Fibroblast of pulmonary artery (primary cell): ENCODE results near the gene TASOR2.

Experiments used
- DNase-seq: peaks from one replicate; pipeline ENCODE4 v3.0.0-alpha.2; 2010; ENCODE audit warnings: low read depth
- H3K4me3 ChIP-seq: replicated peaks from 2 replicates; pipeline ENCODE4 v1.5.1; 2011; ENCODE audit warnings: low read depth, mild to moderate bottlenecking, control low read depth, low read length, moderate library complexity
- CTCF ChIP-seq: IDR thresholded peaks from 2 replicates; pipeline ENCODE4 v1.5.1; 2011; ENCODE audit warnings: mild to moderate bottlenecking, control low read depth, low read length, inconsistent platforms; ENCODE audit errors: missing control alignments

Gene TASOR2

GRCh38 chr10:5697342-5697741 is 12.7 kb downstream of the TASOR2 start:
- no peak overlapping the region for H3K4me3 ChIP-seq
- DNase-seq, result no peak
- TF ChIP-seq CTCF, result no peak

- no peak for TF ChIP-seq CTCF
- H3K4me3 ChIP-seq, result no peak overlapping the region
- DNase-seq, result no peak
These were observed 13.4 kb downstream of the TASOR2 start for GRCh38 chr10:5698062-5698461.

DNA sequence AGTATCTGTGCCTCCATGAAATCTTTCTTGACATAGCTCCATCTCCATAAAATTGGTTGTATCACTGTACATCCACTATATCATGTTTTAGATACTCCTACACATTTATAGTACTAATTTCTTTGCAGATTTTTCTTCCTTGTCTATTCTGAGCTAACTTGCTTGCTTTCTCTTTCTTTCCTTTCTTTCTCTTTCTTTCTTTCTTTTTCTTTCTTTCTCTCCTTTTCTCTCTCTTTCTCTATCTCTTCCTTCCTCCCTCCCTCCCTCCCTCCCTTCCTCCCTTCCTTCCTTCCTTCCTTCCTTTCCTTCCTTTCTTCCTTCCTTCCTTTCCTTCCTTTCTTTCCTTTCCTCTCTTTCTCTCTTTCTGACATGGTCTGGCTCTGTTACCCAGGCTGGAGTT is 23.7 kb downstream of the TASOR2 start:
- no peak for TF ChIP-seq CTCF
- H3K4me3 ChIP-seq, result no peak overlapping the region
- DNase-seq, result no peak

- no peak for TF ChIP-seq CTCF
- DNase-seq, result no peak
These were observed 25.2 kb downstream of the TASOR2 start for GRCh38 chr10:5709865-5710264.

DNA sequence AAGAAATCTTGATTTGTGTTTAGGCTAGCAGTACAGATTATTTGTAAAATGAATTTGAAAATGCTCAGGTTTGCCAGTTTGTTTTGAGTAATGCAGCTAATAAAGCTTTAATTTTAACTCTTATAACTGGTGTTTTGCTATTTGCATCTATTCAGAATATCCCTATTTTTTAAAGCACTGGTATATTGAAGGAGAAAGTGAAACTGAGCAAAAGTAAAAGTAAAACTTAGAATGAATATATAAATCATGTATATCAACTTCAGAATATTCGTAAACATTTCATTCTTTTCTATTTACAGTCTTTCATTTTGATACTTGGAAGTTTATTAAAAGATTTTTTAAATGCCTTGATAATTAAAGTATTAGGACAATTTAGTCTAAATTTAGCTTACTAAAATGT is 26.2 kb downstream of the TASOR2 start:
- no peak for TF ChIP-seq CTCF
- no peak for DNase-seq
- H3K4me3 ChIP-seq, result peak overlapping the region; percentile 19

More at GRCh38 chr10:5709865-5710264, 25.2 kb downstream of the TASOR2 start:
- no peak overlapping the region for H3K4me3 ChIP-seq

GRCh38 chr10:5711642-5712041 is 27.0 kb downstream of the TASOR2 start:
- no peak for TF ChIP-seq CTCF
- H3K4me3 ChIP-seq, result no peak overlapping the region
- DNase-seq, result no peak

GRCh38 chr10:5719546-5719945 is 34.9 kb downstream of the TASOR2 start:
- no peak for DNase-seq
- no peak overlapping the region for H3K4me3 ChIP-seq
- no peak for TF ChIP-seq CTCF
